Endothelial cell of hepatic sinusoid (primary cell): ENCODE data around the gene NDST1.

Experiments used
- in situ Hi-C: cut with HindIII; loops from 2 replicates; pipeline ENCODE4 v1.10.0; 2017; ENCODE audit warnings: low sequenced_read_pairs

The NDST1 gene

DNA sequence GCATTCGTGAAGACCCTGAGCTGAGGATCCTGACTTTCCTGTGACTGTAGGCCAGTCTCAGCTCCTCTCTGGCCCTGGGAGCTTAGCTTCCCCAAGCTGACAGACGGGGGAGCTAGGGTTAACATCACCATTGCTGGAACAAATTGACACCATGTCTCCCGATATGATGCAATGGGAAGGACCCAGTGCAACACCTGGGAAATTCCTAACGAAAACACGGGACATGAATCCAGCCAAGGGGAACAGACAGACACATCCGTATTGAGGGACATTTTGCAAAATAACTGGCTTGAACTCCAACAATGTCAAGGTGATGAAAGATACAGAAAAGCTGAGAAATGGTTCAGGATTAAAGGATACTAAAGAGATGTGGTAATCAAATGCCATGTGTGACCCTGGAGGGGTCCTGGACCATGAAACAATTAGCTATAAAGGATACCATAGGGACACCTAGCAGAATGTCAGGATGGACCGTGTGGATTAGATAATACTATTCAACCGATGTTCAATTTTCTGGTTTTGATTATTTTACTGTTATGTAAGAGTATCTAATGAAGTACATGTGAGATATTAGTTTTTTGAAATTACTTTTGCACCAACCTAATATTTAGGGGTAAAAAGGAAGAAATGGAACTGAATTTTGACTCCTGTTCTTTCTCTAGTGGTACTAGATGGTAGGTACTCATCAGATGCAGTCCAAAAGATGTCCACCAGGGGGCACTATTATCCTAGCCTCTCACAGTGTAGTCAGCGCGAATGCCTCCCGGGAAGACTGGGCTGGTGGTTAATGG, 52.7 kb downstream of the NDST1 start:
- in situ Hi-C loops, result no loop called here

DNA sequence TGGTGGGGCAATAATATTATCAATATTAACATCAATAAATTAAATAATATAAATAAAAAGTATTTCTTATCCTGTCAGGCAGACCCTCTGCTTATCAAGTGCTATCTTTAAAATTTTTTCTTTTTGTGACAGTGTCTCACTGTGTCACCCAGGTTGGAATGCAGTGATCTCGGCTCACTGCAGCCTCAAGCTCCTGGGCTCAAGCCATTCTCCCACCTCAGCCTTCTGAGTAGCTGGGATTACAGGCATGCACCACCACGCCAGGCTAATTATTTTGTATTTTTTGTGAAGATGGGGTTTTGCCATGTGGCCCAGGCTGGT, 53.2 kb downstream of the NDST1 start:
- in situ Hi-C loops, result no loop called here

DNA sequence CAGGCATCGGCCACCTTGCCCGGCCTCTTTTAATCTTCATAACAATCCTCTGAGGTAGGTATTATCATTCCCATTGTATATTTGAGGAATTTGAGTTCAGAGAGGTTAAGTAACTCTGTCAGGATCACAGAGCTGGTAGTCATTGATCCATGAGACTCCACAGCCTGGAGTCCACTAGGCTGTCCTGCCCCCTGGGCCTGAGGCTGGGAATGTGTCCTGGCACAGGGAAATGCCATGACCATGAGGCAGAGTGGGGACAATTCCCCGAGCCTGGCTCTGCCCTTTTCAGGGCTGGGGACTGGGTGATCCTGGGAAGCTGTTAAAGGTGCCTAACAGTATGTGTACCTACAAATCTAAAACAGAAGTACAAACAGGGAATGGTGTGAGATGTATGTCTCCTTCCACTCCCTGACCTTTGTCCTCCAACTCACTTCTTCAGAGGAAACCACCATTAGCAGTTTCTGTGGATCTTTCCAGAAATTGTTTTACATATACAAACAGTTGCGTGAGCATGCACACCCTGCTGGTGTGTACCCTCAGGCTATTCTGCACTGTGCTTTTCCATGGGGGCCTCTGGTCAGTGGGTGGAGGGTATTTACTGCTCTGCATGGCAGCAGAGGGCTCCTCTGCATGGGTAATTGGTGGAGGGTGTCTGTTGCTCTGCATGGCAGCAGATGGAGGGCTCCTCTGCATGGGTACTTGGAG, 53.8 kb downstream of the NDST1 start:
- in situ Hi-C loops, result no loop called here

DNA sequence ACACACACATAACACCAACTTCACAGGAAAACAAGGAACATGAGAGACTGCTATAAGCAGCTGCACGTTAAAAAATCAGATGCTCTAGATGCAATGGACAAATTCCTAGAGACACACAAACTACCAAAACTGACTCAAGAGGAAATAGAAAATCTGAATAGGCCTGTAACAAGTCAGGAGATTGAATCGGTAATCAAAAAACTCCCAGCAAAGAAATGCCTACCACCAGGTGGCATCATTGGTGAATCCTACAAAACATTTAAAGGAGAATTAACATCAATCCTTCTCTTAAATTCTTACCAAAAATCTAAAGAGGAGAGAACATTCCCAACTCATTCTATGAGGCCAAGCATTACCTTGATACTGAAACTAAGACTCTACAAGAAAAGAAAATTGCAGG, 54.9 kb downstream of the NDST1 start:
- in situ Hi-C loops, result no loop called here

DNA sequence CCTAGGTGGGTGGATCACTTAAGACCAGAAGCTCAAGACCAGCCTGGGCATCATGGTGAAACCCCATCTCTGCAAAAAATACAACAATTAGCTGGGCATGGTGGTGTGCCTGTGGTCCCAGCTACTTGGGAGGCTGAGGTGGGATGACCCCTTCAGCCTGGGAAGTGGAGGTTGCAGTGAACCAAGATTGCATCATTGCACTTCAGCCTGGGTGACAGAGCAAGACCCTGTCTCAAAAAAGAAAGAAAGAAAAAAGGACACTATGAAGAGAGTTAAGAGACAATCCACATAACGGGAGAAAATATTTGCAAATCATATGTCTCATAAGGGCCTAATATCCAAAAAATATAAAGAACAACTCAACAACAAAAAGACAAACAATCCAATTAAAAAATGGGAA, 57.9 kb downstream of the NDST1 start:
- in situ Hi-C loops, result no loop called here

DNA sequence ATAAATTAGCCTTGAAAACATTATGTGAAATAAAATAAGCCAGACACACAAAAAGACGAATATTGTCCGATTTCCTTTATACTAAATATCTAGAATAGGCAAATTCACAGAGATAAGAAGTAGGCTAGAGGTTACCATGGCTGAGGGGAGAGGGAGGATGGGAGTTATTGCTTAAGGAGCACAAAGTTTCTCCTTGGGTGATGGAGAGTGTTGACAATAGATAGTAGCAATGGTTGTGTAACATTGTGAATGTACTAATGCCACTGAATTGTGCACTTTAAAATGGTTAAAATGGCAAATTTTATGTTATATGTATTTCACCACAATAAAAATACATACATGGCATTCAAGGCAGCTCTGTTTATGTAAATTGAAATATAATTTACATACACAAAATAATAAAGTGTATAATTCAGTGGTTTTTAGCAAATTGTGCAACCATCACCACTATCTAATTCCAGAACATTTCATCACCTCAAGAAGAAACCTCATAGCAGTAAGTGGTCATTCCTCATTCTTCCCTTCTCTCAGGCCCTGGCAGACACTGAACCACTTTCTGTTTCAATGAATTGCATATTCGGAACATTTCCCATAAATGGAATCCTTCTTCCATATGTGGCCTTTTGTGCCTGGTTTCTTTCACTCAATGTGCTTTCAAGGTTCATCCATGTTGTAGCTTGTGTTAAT, 59.2 kb downstream of the NDST1 start:
- in situ Hi-C loops, result no loop called here

DNA sequence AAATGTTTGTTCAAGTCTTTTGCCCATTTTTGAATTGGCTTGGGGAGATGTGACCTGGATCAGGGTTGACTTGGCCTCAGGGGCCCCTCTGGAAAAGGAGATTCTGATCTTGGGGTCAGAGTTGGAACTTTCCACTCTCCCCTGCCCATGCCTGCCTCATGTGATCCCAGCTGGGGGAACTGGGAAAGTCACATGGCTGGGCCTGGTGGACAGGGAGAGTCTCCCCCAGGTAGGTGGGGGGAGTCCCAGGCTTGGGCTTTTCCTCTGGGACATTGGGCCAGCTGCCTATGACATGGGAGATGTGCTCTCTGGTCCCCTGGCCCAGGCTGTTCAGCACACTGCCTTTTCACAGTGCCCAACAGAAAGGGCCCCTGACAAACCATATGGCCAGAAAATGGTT, 60.7 kb downstream of the NDST1 start:
- in situ Hi-C loops, result no loop called here

DNA sequence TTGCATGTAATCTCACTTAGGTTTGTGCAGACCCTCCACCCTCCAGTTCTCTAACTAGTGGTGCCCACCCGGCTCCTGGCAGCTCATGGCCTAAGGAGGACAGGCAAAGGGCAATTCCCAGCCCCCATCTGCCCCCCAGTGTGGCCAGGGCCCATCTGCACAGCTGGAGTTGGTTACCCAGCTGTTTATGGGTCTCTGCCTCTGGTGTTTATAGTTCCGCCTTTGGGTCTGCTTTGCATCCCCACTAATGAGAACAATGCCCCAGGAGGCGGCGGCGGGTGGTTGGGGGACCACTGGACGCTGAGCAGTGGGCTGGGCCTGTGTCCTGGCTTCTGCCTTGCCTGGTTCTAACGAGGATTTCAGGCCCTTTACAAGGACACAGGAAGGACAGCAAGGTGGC, 62.4 kb downstream of the NDST1 start:
- in situ Hi-C loops, result no loop called here

DNA sequence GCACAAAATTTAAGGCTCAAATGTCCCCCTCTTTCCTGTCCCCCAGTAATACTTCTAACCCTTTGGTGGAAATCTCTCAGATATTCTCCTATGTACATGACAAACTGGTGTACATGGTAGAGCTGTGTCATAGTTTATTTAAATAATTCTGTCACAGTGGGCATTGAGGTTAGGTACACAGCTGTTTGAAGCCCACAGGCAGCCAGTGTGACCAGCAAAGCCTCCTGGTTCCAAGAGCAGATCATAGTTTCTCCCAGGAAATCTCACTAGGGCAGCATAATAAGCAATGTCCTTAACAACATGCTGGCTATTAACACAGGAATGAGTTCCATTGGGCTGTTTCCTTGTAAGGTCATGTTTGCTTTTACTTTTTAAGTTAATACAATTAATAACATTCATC, 63.9 kb downstream of the NDST1 start:
- in situ Hi-C loops, result no loop called here

DNA sequence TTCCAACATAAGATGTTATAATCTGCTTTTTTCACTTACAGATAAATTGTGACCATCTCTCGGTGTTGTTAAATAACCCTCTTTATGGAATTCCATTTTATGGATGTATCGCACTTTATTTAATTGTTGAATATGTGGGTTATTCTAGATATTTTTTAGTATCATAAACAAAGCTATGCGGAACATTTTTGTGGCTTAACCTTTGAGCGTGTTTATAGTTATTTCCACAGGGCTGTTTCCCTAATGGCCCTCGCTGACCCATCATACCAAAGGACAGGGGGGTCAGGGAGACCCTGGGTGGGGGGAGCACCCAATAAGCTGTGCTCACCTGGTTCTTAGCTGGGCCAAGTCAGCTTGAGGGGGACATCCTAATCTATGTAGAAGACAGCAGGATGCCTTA, 65.3 kb downstream of the NDST1 start:
- in situ Hi-C loops, result no loop called here

DNA sequence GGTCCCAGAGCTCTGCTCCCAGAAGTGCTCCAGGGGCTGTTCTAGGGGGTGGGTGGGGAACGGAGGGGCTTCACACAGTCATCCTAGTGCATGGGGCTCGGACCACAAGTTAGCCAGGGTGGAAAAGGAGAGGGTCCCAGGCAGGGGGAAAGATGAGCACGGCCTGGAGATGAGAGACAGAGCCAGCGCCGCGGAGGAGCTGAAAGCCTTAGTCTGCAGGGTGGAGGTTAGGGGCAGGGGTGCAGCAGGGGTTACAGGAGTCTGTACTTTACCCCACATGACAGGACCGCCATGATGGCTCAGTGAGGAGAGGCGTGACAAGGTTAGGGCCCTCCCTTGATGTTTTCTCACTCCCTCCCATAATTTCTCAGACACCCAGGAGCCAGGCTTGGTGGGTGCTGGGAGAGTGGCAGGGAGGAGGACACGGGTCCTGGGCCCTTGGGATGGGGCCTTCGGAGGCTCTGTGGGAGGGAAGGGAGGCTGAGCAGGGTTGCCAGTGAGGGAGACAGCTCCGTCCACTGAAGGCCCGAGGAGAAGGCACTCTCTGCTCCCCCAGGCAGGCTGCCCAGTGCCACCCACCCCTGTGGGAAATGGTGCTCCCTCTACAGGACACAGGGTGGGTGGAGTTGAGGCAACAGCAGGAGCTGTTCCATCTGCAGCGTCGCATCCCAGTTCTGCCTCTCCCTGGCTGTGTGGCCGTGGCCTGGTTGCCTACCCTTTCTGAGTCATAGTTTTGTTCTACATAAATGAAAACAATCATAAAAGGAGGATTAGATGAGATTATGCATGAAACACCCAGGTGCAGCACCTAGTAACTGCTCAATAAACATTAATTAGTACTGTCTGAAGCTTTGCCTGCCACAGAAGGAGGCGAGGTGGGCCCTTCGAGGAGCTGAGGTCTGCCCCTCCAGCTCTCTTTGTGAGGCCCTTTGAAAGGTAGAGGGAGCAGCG, 66.2 kb downstream of the NDST1 start:
- in situ Hi-C loops, result no loop called here

DNA sequence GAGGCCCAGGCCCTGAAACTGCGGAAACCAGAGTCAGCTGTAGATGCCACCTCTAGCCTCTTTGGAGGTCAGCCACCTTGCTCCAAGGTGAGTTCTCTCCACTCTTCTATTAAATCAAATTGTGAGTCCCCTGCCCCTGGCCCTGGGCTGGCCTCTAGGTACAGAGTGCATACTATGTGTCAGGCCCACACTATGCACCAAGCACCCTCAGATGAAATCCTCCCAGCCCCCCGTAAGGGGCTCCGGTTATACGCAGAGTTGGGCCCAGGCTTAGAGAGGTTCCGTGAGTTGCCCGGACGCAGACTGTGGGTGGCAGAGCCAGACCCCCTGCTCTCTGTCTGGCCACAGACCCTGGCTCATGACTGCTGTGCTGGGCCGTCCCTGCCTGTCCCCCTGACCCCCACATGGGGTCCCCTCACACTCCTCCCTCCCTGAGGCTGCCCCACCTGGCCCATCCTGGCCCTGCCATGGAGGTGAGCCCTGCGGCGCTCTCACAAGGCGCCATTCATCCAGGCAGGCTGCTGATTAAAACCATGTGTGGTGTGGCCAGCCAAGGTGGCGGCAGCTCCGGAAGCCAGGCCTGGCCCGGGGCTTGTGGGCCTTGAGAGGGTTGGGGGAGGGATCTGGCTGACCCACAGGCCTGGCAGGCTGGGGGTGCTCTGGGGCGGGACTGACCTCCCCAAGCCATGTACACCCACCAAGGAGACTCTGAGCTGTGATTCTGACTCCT, 67.1 kb downstream of the NDST1 start:
- in situ Hi-C loops, result no loop called here

DNA sequence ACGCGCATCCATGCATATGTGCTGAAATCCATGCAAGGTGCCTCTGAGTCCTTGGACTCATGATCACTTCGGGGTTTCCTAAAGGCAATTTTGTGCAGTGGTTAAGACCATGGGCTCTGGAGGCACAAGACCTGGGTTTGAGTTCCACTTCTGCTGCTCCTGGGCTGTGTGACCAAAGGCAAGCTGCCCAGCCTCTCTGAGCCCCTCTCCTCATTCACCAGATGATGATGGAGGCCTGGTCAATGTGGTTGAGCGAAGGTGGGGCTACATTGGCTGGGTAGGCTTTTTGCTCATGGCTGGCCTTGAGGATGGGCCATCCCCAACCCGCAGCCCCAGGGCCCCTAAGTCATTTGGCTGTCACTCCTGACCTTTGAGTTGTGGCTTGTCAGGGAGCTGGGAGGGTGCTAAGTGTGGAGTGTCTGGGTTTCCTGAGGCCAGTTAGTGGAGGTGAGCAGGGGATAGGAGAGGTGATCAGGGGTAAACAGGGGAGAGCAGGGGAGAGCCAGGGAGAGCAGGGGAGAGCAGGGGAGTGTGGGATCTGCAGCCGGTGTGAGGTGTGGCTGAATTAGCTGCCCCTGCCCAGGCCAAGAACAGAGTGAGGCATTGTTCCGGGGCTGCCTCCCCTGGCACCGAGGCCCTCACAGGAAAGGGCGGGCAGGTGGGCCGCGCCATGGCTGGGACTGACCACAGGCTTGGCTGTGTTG, 68.0 kb downstream of the NDST1 start:
- in situ Hi-C loops, result no loop called here

DNA sequence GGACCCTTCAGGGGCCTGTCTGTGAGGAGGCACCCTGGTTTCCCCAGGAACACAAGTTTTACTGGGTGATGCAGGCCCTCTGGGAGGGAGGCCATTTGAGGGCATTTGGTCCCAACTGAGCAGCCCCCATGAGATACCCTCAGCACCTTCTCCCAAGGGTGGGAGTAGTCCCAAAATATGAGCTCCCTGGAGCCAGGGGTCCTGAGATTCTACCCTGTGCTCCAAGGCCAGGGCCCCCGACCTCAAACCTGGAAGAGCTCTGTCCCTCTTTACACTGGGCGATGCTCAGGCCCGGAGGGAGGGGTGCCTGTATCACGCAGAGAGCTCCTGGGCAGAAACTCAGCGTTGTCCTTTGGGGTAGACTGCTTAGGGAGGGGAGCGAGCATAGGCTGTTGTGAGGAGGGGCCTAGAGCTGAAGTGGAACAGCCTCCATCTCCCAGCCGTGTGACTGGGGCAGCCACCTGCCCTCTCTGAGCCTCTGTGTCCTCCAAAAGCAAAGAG, 68.6 kb downstream of the NDST1 start:
- in situ Hi-C loops, result no loop called here

DNA sequence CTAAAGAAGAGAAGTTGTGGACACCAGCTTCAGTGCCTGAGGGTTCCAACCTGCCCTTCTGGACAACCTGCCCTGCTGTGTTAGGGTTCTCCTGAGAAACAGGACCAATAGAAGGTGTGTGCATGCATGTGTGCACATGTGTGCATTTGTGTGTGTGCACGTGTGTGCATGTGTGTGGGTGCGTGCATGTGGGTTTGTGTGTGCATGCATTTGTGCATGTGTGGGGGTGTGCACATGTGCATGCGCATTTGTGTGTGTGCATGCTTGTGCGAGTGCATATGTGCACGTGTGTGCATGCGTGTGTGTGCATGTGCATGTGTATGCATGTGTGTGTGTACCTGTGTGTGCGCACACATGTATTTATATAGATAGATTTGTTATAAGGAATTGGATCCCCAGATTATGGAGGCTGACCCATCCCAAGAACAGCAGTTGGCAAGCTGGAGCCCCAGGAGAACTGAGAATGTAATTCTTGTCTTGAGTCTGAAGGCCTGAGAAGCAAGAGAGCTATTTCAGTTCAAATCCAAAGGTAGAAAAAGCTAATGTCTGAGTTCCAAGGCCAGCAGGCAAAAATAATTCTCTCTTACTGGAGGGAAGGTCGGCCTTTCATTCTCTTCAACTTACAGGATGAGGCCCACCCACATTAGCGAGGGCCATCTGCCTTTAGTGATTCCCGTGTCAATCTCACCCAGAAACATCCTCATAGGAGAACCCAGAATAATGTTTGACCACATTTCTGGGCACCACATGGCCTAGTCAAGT, 69.6 kb downstream of the NDST1 start:
- in situ Hi-C loops, result no loop called here

DNA sequence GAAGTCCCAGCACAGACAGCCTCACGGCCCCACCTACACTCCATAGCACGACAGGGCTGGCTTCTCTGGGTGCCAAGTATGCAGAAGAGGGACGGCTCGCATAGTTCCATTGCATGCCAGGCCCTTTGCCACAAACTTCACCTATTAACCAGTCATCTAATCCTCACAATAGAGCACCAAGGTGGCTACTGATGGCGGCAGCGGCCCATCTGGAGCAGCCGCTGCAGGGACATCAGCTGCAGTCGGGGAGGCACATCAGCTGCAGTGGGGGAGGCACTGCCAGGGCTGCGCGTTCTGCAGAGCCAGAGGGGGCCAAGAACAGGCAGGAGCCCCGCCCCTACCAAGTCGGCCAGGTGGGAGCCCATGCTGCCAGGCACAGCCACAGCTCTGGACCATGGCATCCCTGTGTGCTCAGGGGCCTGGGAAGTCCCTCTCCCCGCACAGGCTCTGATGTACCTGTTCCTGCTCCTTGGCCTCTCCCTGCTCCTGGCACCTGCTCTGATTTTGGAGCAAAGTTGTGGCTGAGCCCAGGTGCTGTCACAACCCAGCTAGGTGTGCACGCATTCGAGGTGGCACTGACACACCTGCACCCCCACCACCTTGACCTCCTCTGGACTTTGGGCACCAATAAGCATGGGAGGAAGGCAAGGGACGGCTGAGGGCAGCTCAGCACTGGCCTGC, 71.0 kb downstream of the NDST1 start:
- in situ Hi-C loops, result no loop called here

DNA sequence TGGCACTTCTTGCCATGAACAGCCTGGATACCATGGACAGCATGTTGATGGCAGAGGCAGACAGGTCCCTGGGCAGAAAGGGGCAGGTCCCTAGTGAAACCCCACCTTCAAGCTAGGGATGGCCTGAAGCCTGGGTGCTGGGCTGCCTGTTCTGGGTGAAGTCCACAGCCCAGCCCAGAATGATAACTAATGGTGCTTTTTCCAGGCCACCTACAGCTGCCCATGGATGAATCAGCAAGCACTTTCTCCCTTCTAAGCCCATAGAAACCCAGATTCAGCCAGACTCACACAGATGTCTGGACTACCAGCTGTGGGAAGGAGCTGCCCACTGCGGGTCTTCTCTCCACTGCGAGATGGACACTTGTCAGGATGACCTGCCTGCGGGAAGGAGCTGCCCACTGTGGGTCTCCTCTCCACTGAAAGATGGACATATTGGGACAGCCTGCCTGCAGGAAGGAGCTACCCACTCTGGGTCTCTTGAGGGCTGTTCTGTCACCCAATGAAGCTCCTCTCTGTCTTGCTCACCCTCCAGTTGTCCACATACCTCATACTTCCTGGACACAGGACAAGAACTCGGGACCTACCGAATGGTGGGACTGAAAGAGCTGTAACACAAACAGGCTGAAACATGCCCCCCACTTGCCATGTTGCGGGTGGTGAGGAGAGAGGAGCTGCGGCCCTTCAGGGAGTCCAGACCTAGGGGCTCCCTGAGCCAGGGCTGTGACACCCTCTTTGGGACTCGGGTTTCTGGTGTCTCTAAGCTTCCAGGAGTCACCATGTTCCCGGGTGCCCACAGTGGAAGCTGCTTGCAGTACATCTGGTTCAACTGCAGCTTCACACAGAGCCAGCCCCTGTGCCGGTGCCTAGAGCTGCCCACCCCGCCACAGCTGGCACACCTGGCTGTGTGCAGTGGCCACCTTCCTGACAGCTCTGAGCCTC, 71.8 kb downstream of the NDST1 start:
- in situ Hi-C loops, result no loop called here
